Neuron (in vitro differentiated cells): ENCODE results near the gene UBC.
"Not testable (repeated sequence)": the region's sequence is repeated elsewhere in the genome, so short reads cannot be mapped to it uniquely, and the experiment has no call there.

Source experiments
- H2AFZ ChIP-seq: one replicate; pipeline ENCODE4 v1.6.1; 2013; ENCODE audit warnings: low read depth, mild to moderate bottlenecking, inconsistent platforms, low read length, moderate library complexity
- H3K27me3 ChIP-seq: one replicate; pipeline ENCODE4 v1.6.1; 2013; ENCODE audit warnings: low read length; ENCODE audit not compliant: insufficient read depth
- H3K36me3 ChIP-seq: one replicate; pipeline ENCODE4 v1.6.1; 2013; ENCODE audit warnings: low read length; ENCODE audit not compliant: insufficient read depth
- H3K4me1 ChIP-seq: one replicate; pipeline ENCODE4 v1.6.1; 2013; ENCODE audit warnings: low read length; ENCODE audit not compliant: insufficient read depth
- H3K4me3 ChIP-seq: 2 replicates; pipeline ENCODE4 v1.5.1; 2013; ENCODE audit warnings: mild to moderate bottlenecking, low read length, moderate library complexity
- H3K9me3 ChIP-seq: one replicate; pipeline ENCODE4 v1.6.1; 2013; ENCODE audit warnings: low read length

UBC gene

DNA sequence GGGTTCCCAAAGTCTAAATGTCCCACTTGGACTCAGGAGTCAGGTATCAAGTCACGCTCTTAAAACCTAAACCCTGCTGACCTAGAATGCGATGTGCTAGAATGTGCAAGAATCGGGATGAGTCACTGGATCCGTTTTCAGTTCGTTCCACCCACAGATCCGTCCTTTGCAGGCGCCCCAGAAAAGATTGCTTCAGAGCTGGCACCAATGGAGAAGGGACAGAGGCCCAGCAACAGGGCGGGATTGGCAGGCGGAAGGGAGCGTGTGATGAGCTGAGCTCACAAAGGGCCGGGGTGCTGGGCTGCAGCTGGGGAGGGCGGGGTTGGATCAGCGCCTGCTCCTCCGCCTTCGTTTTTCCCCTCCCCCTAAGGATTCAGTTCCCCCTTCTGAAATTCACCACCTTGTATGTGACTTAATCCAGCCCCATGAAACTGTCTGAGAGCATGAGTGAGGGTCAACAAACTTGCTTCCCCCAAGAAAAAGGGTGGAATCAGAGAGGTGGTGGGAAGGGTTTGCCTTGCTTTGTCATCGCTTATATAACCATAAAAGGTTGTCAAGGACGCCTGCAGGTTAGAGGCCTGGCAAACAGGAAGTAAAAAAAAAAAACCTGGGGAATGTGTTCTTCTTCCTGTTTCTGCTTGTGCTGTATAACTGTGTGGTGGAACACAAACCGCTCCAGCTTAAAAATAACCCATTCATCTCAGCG, 2.8 kb upstream of the UBC start:
- peaks cover 3% of the 10 kb centered on the region for H3K9me3 ChIP-seq
- no peak overlapping the region for H2AFZ ChIP-seq
- peaks cover 13% of the 10 kb centered on the region for H3K36me3 ChIP-seq
- H3K4me3 ChIP-seq, result peak overlapping the region; percentile 66
- H3K4me1 ChIP-seq, result peaks cover 63% of the 10 kb centered on the region
- H3K27me3 ChIP-seq, result no peaks in the 10 kb centered on the region

DNA sequence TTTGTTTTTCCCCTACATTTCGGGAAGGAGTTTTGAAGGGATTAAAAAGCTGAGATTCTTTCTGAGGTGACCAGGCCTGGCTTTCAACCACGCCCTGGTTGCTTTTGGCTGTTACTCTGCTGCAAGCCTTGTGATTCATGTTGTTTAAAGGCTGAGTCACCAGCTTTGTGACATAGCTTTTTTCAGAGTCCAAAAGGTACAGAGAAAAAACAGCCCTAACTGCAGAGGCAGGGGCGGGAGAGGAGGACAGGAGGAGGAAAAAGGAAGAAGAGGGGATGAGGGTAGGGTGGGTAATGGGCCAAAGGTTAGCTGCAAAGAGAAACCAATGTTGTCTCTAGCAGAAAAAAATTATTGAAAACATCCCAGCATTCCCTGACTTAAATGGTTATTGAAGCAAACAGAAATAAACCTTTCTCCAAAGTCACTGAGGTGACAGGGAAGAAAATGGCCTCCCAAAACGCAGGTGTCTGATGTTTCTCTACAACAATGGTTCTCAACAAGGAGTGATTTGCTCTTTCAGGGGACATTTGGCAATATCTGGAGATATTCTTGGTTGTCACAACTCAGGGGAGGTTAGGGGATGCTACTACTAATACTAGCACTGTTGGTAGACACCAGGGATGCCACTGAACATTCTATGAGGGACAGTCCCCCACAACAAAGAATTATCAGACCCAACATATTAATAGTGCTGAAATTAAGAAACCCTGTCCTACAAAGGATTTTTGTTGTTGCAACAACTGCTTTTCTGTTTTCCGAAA, 2.1 kb upstream of the UBC start:
- Histone ChIP-seq H3K4me3 (peak overlapping the region; percentile 66), H3K4me1 (peaks cover 59% of the 10 kb centered on the region), H2AFZ (peak overlapping the region; percentile 10), H3K36me3 (peaks cover 15% of the 10 kb centered on the region), H3K27me3 (no peaks in the 10 kb centered on the region), H3K9me3 (peaks cover 3% of the 10 kb centered on the region)

DNA sequence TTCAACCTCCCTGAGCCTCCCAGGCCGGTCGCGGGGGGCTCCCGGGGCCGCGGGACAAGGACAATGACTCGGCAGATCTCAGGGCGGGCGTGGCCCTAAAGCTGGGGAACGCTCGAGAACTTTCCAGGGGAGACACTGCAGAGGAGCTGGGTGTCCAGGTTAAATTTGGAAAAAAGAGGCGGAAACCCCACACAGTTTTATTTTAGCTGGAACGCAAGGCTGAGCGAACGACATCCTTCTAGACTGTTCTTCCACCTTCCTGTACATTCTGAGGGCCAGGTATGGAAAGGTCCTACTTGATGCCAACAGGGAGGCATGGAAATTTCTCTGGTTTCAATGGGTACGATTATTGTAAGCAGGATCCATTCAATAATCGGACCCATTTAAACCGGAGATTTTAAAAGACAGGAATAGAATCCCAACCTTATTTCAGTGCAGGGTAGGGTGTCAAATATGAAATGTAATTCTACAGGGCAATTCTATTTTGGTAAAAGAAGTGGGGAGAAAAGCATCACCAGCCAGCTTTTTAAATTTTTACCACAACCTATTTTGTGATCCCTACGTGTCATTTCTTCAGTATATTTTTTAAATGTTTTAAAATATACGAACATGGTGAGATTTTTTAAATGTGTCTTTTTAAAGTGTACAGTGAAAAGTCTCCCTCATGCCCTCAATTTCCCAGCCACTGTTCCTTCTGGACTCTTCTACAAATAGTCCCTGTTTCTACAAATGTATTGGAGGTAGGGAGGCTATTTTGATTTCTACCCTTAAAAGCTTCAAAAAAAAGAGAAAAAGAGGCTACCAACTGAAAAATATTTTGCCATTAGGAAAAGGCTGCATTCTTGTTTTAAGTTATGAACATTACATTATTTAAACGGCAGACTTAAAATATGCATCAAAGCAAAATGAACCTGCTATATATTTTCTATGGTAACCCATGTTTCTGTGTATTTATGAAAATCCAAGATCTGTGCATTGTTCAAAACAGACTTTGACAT, 1.1 kb upstream of the UBC start:
- peaks cover 3% of the 10 kb centered on the region for H3K9me3 ChIP-seq
- no peaks in the 10 kb centered on the region for H3K27me3 ChIP-seq
- peak overlapping the region; percentile 66 for H3K4me3 ChIP-seq
- peak overlapping the region; percentile 39 for H2AFZ ChIP-seq
- H3K4me1 ChIP-seq, result peaks cover 58% of the 10 kb centered on the region
- H3K36me3 ChIP-seq, result peaks cover 26% of the 10 kb centered on the region

DNA sequence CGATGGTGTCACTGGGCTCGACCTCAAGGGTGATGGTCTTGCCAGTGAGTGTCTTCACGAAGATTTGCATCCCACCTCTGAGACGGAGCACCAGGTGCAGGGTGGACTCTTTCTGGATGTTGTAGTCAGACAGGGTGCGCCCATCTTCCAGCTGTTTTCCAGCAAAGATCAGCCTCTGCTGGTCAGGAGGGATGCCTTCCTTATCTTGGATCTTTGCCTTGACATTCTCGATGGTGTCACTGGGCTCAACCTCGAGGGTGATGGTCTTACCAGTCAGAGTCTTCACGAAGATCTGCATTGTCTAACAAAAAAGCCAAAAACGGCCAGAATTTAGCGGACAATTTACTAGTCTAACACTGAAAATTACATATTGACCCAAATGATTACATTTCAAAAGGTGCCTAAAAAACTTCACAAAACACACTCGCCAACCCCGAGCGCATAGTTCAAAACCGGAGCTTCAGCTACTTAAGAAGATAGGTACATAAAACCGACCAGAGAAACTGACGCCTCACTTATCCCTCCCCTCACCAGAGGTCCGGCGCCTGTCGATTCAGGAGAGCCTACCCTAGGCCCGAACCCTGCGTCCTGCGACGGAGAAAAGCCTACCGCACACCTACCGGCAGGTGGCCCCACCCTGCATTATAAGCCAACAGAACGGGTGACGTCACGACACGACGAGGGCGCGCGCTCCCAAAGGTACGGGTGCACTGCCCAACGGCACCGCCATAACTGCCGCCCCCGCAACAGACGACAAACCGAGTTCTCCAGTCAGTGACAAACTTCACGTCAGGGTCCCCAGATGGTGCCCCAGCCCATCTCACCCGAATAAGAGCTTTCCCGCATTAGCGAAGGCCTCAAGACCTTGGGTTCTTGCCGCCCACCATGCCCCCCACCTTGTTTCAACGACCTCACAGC, 717 bp downstream of the UBC start:
- H3K9me3 ChIP-seq, result peaks cover 3% of the 10 kb centered on the region

DNA sequence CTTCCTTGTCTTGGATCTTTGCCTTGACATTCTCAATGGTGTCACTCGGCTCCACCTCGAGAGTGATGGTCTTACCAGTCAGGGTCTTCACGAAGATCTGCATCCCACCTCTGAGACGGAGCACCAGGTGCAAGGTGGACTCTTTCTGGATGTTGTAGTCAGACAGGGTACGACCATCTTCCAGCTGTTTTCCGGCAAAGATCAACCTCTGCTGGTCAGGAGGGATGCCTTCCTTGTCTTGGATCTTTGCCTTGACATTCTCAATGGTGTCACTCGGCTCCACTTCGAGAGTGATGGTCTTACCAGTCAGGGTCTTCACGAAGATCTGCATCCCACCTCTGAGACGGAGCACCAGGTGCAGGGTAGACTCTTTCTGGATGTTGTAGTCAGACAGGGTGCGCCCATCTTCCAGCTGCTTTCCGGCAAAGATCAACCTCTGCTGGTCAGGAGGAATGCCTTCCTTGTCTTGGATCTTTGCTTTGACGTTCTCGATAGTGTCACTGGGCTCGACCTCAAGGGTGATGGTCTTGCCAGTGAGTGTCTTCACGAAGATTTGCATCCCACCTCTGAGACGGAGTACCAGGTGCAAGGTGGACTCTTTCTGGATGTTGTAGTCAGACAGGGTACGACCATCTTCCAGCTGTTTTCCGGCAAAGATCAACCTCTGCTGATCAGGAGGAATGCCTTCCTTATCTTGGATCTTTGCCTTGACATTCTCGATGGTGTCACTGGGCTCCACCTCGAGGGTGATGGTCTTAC, 1.7 kb downstream of the UBC start:
- H3K4me3 ChIP-seq, result peak overlapping the region; percentile 66

More for the DNA sequence above, 717 bp downstream of the UBC start:
- Histone ChIP-seq H3K4me1 (peaks cover 48% of the 10 kb centered on the region), H3K4me3 (peak overlapping the region; percentile 66), H3K36me3 (peaks cover 27% of the 10 kb centered on the region), H2AFZ (no peak overlapping the region), H3K27me3 (no peaks in the 10 kb centered on the region)

DNA sequence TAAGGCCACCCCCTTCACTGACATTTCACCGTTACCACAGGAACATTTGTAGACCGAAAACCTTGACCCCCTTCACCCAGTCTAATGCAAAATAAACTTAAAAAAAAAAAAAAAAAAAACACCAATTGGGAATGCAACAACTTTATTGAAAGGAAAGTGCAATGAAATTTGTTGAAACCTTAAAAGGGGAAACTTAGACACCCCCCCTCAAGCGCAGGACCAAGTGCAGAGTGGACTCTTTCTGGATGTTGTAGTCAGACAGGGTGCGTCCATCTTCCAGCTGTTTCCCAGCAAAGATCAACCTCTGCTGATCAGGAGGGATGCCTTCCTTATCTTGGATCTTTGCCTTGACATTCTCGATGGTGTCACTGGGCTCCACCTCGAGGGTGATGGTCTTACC, 2.9 kb downstream of the UBC start:
- peaks cover 34% of the 10 kb centered on the region for H3K4me1 ChIP-seq
- H3K4me3 ChIP-seq, H2AFZ ChIP-seq, H3K27me3 ChIP-seq, H3K9me3 ChIP-seq: not testable (repeated sequence)
- H3K36me3 ChIP-seq, result peaks cover 27% of the 10 kb centered on the region

More for the DNA sequence above, 1.7 kb downstream of the UBC start:
- H3K27me3 ChIP-seq, H2AFZ ChIP-seq, H3K9me3 ChIP-seq: not testable (repeated sequence)
- Histone ChIP-seq H3K4me1 (peaks cover 40% of the 10 kb centered on the region), H3K36me3 (peaks cover 27% of the 10 kb centered on the region)

DNA sequence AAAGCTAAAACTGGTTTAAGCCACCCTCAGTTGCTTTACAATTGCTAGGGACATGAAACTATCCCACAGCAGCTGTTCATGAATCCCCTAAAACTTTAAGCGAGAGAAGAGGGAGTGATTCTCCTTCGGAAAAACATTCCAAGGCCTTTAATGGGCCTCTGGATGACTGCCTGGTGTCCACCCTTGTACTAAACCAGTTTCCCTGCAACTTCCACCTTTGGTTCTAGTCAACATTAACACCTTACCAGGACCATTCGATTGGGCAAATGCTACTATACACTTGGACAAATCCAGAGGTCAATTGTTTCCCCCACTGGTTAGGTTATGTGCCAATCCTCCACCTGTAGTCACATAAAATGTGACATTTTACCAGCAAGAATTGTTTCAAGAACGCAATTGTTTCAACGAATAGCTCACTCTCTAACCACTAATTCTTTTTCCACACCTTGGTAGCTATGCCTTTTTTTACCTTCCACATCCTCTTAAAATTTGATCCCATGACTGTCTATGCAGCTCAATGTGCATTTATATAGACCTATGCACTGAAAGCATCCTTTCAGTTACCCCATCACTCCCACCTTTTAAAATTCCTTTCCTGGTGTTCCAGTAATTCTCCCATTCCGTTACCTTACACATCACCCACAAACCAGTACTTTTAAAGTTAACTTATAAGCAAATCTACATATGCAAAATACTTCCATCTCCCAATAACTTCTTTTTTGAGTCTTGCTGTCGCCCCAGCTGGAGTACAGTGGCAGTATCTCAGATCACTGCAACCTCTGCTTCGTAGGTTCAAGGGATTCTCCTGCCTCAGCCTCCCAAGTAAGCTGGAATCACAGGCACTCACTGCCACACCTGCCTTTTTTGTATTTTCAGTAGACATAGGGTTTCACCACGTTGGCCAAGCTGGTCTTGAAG, 3.6 kb downstream of the UBC start:
- peaks cover 27% of the 10 kb centered on the region for H3K4me1 ChIP-seq
- H3K4me3 ChIP-seq, result no peak overlapping the region
- H3K9me3 ChIP-seq, result peaks cover 3% of the 10 kb centered on the region
- no peak overlapping the region for H2AFZ ChIP-seq
- H3K36me3 ChIP-seq, result peaks cover 27% of the 10 kb centered on the region
- no peaks in the 10 kb centered on the region for H3K27me3 ChIP-seq

DNA sequence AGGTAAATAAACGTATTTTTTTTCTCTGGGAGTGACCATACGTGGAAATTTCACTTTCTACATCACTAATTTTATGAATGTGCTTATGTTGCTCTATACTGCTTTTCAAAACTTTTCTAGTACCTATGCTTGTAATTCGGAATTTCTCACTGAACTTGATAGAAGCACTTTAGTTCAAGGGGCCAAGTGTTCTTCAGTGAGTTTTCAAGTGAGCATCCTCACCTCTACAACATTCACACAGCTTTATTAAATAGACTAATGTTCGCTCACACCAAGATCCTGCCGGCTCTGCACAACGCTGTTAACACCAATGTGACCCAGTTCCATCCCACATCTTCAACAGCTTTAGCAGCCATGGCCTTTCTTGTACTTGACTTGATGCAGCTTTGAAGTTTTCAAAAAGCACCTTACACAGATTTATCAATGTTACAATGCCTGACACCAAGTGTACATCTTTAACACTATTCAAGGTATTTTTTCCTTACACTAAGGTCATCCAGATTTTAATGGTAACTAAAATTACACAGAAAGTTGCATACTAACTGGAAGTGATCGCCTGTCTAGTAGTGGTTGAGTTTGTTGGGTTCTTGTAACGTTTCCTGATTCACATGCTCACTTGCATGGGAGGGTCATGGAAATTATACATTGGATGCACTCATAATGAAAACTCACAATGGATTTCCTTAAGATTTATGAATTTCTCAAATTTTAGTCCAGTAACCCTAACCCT, 4.5 kb downstream of the UBC start:
- Histone ChIP-seq H3K36me3 (peaks cover 27% of the 10 kb centered on the region), H3K9me3 (peaks cover 3% of the 10 kb centered on the region), H3K4me3 (no peak overlapping the region), H3K4me1 (peaks cover 20% of the 10 kb centered on the region), H3K27me3 (no peaks in the 10 kb centered on the region), H2AFZ (no peak overlapping the region)

DNA sequence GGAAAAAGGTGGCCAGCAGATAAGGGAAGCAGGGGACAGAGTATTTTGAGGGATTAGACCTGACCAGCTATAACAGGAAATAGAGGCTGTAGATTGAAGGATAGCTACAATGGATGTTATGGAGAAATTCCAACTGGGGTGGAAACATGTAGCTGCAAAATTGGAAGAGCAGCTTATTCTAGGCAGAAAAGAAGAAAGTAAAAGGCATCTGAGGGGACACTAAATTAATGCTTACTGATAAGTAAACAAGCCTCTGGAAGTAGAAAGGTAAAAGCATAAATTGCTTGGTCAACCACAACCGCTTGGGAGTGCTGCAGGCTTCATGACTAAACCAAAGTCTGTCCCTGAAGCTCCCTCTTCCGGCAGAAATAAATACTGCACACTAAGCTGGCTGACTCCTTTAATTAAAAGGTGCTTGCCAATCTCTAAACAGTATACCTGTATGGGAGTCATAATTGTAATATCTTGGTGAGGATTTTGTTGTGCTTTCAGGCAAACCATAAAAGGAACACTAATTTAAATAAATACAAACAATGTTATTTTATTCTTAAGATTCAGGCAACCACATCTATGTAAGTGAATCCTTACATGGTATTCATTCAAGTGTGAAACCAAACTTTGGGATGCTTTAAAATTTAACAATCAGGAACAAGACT, 7.7 kb downstream of the UBC start:
- Histone ChIP-seq H3K4me3 (no peak overlapping the region), H3K4me1 (peaks cover 20% of the 10 kb centered on the region), H2AFZ (no peak overlapping the region), H3K27me3 (no peaks in the 10 kb centered on the region), H3K9me3 (no peaks in the 10 kb centered on the region), H3K36me3 (peaks cover 13% of the 10 kb centered on the region)
